SH-SY5Y (cell line): ENCODE data around the gene RBM38.

Experiments used
- GATA2 ChIP-seq: IDR thresholded peaks from 2 replicates; pipeline ENCODE4 v1.6.1; 2011; ENCODE audit warnings: mild to moderate bottlenecking, low read depth, low read length
- GATA3 ChIP-seq: IDR thresholded peaks from 2 replicates; pipeline ENCODE4 v1.6.1; 2011; ENCODE audit warnings: low read depth, mild to moderate bottlenecking, low read length, moderate library complexity

- TF ChIP-seq GATA2 (no peak), GATA3 (no peak)
These were observed 43.8 kb upstream of the RBM38 start for GRCh38 chr20:57347393-57347792.
